Measurements from ENCODE around the gene KLHL6.
"Not testable (repeated sequence)": the region's sequence is repeated elsewhere in the genome, so short reads cannot be mapped to it uniquely, and the experiment has no call there.

KLHL6 gene

DNA sequence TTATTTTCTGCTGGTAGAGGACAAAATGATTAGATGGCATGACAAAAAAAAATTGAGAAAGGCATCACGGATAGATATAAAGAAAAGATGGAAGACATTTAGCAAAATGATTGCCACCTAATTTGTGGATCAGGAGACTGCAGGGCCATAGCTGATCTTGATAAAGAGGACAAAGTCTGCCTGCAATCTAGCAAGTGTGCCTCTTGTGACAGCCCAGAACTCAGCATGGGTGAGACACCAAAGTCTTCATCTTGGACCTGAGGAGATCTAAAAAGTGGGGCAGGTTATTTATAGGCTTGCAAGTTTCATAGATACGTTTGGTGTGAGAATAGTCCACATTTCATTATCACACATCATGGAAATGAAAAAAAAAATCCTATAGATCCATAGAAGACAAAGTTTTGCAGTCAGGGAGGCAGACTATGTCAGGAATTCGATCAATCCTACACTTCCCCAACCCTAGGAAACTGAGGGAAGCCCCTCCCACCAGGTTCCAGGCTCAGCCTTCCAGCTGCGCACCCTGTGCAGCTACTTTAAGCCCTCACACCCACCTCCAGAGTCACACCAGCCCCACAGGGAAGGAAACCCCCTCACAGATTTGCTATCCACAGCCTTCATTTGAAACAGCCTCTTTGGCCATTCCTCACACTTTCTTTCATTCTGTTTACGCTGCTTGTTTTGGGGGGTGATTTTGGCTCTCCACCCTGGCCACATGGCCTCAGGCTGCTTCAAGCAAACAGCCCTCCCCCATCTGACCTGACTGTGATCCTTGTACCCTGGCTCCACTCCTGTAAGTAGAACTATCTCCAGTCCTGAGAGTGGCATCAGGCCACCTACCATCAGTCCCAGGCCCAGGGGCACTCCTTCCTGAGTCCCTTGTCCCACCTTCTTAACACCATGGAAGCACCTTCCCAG is 28.1 kb upstream of the KLHL6 start:
- Histone ChIP-seq H3K4me3 (ENCODE audit: low read length in 2 of 2) (no peak overlapping the region), H3K27ac (ENCODE audit: low read length) (peak overlapping the region; percentile 46), H3K9me3 (ENCODE audit: control insufficient read depth in 2 of 2, low read length in 2 of 2) (no peaks in the 10 kb centered on the region), H3K9ac (ENCODE audit: low read length in 2 of 2) (no peak overlapping the region), H3K36me3 (ENCODE audit: control insufficient read depth in 2 of 2, insufficient read depth in 2 of 2, low read length in 2 of 2) (no peaks in the 10 kb centered on the region), H3K4me1 (ENCODE audit: control insufficient read depth, insufficient read depth, low read length) (peaks cover 14% of the 10 kb centered on the region), H3K27me3 (ENCODE audit: control insufficient read depth in 1 of 2, insufficient read depth in 2 of 2, low read length in 2 of 2) (no peaks in the 10 kb centered on the region)

DNA sequence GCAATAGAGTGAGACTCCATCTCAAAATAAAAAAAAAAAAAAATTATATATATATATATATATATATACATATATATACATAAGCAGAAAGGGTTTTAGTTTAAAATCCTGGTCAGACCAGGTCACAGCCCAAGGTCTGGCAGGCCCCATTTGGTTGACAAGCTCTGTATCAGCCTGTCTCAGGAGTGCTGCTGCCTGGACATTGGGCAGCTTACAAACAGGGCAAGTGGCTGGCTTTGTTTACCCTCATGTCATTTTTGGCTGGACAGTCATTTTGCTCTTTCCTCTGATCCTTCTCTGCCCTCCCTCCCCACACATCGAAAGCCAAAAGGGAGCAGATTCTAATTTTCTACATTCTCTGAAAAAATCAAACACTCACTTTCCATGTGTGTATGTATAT is 26.7 kb upstream of the KLHL6 start:
- Histone ChIP-seq H3K4me3 (ENCODE audit: low read length in 2 of 2) (no peak overlapping the region), H3K9me3 (ENCODE audit: control insufficient read depth in 2 of 2, low read length in 2 of 2) (no peaks in the 10 kb centered on the region), H3K36me3 (ENCODE audit: control insufficient read depth in 2 of 2, insufficient read depth in 2 of 2, low read length in 2 of 2) (no peaks in the 10 kb centered on the region), H3K9ac (ENCODE audit: low read length in 2 of 2) (no peak overlapping the region), H3K27ac (ENCODE audit: low read length) (no peak overlapping the region), H3K27me3 (ENCODE audit: control insufficient read depth in 1 of 2, insufficient read depth in 2 of 2, low read length in 2 of 2) (no peaks in the 10 kb centered on the region), H3K4me1 (ENCODE audit: control insufficient read depth, insufficient read depth, low read length) (peaks cover 14% of the 10 kb centered on the region)

DNA sequence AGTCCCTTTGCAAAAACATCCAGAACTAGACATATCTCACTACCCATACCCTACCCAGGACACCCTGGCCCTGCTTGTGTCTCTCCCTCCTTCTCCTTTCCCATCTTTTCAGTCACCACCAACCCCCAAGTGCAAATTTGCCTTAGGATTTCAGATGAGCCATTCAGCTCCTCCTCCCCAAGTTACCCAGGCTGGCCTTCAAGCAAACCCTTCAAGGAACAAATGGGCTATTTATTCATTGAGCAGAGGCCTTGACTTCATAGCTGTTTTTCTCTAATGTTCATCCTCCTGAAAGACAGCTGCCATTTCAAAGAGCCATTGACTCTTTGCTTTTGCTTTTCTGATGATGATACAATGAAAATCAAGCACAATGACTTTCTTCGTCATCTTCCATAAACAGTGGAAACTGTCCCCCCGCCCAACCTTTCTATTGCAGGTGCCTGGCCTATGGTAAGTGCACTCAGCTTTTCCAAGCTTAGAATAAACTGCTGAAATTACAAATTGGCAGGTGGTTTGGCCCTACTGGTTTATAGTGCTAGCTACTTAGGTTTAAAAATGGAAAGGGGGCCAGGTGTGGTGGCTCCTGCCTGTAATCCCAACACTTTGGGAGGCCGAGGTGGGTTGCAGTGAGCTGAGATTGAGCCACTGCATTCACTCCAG is 26.1 kb upstream of the KLHL6 start:
- Histone ChIP-seq H3K27me3 (ENCODE audit: control insufficient read depth in 1 of 2, insufficient read depth in 2 of 2, low read length in 2 of 2) (no peaks in the 10 kb centered on the region), H3K9ac (ENCODE audit: low read length in 2 of 2) (no peak overlapping the region), H3K4me1 (ENCODE audit: control insufficient read depth, insufficient read depth, low read length) (peaks cover 14% of the 10 kb centered on the region), H3K9me3 (ENCODE audit: control insufficient read depth in 2 of 2, low read length in 2 of 2) (no peaks in the 10 kb centered on the region), H3K36me3 (ENCODE audit: control insufficient read depth in 2 of 2, insufficient read depth in 2 of 2, low read length in 2 of 2) (no peaks in the 10 kb centered on the region), H3K27ac (ENCODE audit: low read length) (no peak overlapping the region), H3K4me3 (ENCODE audit: low read length in 2 of 2) (no peak overlapping the region)

DNA sequence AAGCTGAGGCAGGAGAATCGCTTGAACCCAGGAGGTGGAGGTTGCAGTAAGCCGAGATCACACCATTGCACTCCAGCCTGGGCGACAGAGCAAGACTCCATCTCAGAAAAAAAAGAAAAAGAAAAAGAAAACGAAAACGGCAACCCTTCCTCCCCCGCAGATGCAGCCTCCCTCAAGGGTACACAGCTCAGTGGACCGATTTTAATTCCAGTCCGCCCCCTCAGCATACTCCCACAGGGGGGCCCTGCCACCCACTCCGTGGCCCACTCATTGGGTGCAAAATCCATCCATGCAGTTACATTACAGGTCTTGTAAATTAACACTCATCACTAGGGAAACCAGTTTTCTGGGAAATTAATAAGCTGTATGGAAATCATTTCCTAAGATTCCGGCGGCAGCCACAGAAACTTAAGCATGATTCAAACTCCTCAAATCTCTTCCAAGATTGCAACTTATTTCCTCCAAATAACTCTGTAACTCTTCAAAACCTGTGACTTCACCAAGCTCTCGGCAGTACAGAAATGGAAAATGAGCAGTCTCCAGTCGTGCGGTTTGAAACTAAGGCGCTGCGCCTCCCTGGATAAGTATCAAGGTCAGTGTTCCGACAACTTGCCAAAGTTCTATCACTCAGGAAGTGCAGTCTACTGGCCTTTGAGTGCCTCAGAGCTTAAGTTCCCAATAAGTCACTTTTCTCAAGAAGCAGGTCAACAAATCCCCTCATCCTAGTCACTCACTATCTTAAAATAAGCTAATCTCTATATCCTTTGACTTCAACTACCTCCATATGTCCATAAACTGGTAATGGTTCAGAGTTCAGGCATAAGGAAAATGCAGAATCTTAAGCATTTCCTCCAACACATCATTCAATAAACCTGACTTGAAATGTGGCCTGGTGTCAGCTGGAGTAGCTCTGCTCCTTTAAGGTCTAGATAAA is 24.7 kb upstream of the KLHL6 start:
- H3K4me3 ChIP-seq (ENCODE audit: low read length in 2 of 2) = no peak overlapping the region
- no peaks in the 10 kb centered on the region for H3K9me3 ChIP-seq (ENCODE audit: control insufficient read depth in 2 of 2, low read length in 2 of 2)
- peaks cover 14% of the 10 kb centered on the region for H3K4me1 ChIP-seq (ENCODE audit: control insufficient read depth, insufficient read depth, low read length)
- H3K27me3 ChIP-seq (ENCODE audit: control insufficient read depth in 1 of 2, insufficient read depth in 2 of 2, low read length in 2 of 2) = no peaks in the 10 kb centered on the region
- no peak overlapping the region for H3K9ac ChIP-seq (ENCODE audit: low read length in 2 of 2)
- H3K36me3 ChIP-seq (ENCODE audit: control insufficient read depth in 2 of 2, insufficient read depth in 2 of 2, low read length in 2 of 2) = no peaks in the 10 kb centered on the region
- no peak overlapping the region for H3K27ac ChIP-seq (ENCODE audit: low read length)

DNA sequence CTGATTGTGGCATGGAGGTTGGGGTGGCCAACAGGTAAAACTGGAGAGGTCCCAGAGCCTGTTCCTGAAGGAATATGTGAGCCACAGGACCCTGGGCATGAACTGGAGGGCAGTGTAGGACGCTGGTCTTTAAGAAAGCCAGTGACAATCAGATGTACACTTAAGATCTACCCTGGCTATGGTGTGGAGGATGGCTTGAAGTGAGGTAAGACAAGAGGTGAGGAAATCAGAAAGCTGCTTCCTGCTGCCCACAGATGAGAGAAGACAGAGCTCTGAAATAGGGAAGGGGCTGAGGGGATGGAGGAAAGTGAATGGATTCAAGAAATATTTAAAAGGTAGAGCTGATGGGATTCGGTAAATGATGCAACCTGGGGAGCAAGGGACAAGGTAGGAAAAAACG is 22.7 kb upstream of the KLHL6 start:
- H3K4me1 ChIP-seq (ENCODE audit: control insufficient read depth, insufficient read depth, low read length) = no peaks in the 10 kb centered on the region

DNA sequence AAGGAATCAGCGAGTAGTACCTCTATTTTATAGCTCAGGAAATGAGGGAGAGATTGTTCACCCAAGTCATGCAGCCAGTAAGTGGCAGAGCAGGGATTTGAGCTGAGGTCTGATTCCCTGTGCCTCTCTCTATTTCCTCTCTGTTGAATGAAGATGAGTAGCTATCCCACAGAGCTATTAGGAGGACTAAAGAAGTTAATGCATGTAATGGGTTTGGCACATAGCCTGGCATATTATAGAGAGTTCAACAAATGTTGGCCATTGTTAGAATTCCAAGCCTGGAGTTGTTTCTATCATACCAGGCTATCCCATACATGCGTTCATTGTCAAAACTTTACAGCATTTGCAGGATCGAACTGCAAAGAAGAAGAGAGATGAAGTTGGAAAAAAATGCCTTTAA is 21.8 kb upstream of the KLHL6 start:
- Histone ChIP-seq H3K9me3 (ENCODE audit: control insufficient read depth in 2 of 2, low read length in 2 of 2) (no peaks in the 10 kb centered on the region), H3K36me3 (ENCODE audit: control insufficient read depth in 2 of 2, insufficient read depth in 2 of 2, low read length in 2 of 2) (no peaks in the 10 kb centered on the region), H3K4me1 (ENCODE audit: control insufficient read depth, insufficient read depth, low read length) (no peaks in the 10 kb centered on the region), H3K27me3 (ENCODE audit: control insufficient read depth in 1 of 2, insufficient read depth in 2 of 2, low read length in 2 of 2) (no peaks in the 10 kb centered on the region), H3K27ac (ENCODE audit: low read length) (no peak overlapping the region), H3K4me3 (ENCODE audit: low read length in 2 of 2) (no peak overlapping the region), H3K9ac (ENCODE audit: low read length in 2 of 2) (no peak overlapping the region)

More for the DNA sequence above, 22.7 kb upstream of the KLHL6 start:
- Histone ChIP-seq H3K9ac (ENCODE audit: low read length in 2 of 2) (no peak overlapping the region), H3K9me3 (ENCODE audit: control insufficient read depth in 2 of 2, low read length in 2 of 2) (no peaks in the 10 kb centered on the region), H3K36me3 (ENCODE audit: control insufficient read depth in 2 of 2, insufficient read depth in 2 of 2, low read length in 2 of 2) (no peaks in the 10 kb centered on the region), H3K27ac (ENCODE audit: low read length) (no peak overlapping the region), H3K27me3 (ENCODE audit: control insufficient read depth in 1 of 2, insufficient read depth in 2 of 2, low read length in 2 of 2) (no peaks in the 10 kb centered on the region), H3K4me3 (ENCODE audit: low read length in 2 of 2) (no peak overlapping the region)

DNA sequence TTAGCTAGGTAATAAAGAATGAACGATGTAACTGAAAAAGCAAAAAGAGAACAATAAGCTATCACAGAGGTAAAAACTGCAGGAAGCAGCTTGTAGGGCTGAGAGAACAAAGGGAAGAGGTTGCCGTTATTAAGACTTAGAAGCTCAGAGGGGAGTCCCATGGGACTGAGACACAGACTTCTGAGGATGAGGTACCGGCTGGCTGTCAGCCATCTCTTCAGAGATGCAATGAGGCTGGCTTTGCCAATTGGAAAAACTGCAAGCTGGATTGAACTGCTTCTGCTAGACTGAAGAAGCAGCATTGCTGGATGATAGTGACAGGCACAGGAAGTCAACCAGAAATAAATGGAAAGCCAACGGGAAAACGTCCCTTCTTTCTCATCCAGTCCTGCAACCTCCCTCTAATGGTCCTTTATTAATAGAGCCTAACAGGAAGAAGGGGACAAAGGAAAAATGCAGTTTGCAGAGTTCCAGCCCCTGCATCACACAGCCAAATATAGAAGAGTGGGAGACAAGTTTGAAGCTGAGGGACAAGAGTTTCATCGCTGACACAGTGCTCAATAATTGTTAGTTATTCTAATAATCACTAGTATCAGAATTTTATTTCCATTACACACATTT is 21.1 kb upstream of the KLHL6 start:
- Histone ChIP-seq H3K9ac (ENCODE audit: low read length in 2 of 2) (no peak overlapping the region), H3K27me3 (ENCODE audit: control insufficient read depth in 1 of 2, insufficient read depth in 2 of 2, low read length in 2 of 2) (no peaks in the 10 kb centered on the region), H3K9me3 (ENCODE audit: control insufficient read depth in 2 of 2, low read length in 2 of 2) (no peaks in the 10 kb centered on the region), H3K4me1 (ENCODE audit: control insufficient read depth, insufficient read depth, low read length) (no peaks in the 10 kb centered on the region), H3K36me3 (ENCODE audit: control insufficient read depth in 2 of 2, insufficient read depth in 2 of 2, low read length in 2 of 2) (no peaks in the 10 kb centered on the region), H3K4me3 (ENCODE audit: low read length in 2 of 2) (no peak overlapping the region), H3K27ac (ENCODE audit: low read length) (no peak overlapping the region)

DNA sequence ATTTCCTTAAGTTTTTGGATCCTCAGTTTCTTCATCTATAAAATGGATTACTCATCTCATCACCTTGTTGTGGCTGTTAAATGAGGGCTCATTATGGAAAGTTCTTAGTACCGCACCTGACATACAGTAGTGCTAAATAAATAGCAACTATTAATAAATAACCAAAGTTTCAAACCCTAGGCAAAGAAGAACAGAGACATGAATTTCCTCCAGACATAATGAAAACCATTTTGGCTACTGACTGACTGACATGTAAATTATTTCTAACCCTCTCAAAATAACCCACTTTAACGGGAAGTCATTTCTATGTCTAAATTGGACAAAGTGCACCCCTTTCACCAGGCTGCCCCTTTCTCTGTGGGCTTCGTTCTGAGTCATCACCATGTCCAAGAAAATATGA is 17.4 kb upstream of the KLHL6 start:
- Histone ChIP-seq H3K9ac (ENCODE audit: low read length in 2 of 2) (no peak overlapping the region), H3K27me3 (ENCODE audit: control insufficient read depth in 1 of 2, insufficient read depth in 2 of 2, low read length in 2 of 2) (no peaks in the 10 kb centered on the region), H3K27ac (ENCODE audit: low read length) (no peak overlapping the region), H3K36me3 (ENCODE audit: control insufficient read depth in 2 of 2, insufficient read depth in 2 of 2, low read length in 2 of 2) (no peaks in the 10 kb centered on the region), H3K4me3 (ENCODE audit: low read length in 2 of 2) (no peak overlapping the region), H3K4me1 (ENCODE audit: control insufficient read depth, insufficient read depth, low read length) (no peaks in the 10 kb centered on the region), H3K9me3 (ENCODE audit: control insufficient read depth in 2 of 2, low read length in 2 of 2) (no peaks in the 10 kb centered on the region)

DNA sequence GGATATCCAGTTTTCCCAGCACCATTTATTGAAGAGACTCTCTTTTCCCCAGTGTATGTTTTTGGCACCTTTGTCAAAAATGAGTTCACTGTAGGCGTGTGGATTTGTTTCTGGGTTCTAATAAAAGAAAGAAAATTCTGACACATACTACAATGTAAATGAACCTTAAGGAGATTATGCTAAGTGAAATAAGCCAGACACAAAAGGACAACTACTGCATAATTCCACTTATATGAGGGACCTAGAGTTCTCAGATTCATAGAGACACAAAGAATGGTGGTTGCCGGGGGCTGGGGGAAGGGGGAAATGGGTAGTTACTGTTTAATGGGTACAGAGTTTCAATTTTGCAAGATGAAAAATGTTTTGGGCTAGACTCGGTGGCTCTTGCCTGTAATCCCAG is 14.7 kb upstream of the KLHL6 start:
- H3K9ac ChIP-seq (ENCODE audit: low read length in 2 of 2); H3K4me3 ChIP-seq (ENCODE audit: low read length in 2 of 2); H3K27me3 ChIP-seq (ENCODE audit: control insufficient read depth in 1 of 2, insufficient read depth in 2 of 2, low read length in 2 of 2); H3K27ac ChIP-seq (ENCODE audit: low read length); H3K4me1 ChIP-seq (ENCODE audit: control insufficient read depth, insufficient read depth, low read length); H3K9me3 ChIP-seq (ENCODE audit: control insufficient read depth in 2 of 2, low read length in 2 of 2); H3K36me3 ChIP-seq (ENCODE audit: control insufficient read depth in 2 of 2, insufficient read depth in 2 of 2, low read length in 2 of 2): not testable (repeated sequence)

DNA sequence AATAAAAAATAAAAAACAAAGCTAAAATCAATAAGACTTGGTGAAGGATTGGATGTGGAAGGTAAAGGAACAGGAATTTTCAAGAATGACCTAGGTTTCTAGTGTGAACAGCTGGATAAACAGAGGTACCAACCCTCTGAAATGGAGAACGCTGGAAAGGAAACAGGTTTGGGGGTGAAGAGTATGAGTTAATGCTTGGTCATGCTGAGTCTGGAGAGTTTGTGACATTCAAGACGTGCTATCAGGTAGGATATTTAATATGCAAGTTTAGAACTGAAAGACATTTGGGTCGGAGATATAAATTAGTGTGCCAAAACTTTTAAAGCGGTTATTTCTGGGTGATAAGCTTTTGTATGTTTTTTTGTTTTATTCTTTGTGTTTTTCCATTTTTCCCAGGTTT is 11.4 kb upstream of the KLHL6 start:
- Histone ChIP-seq H3K36me3 (ENCODE audit: control insufficient read depth in 2 of 2, insufficient read depth in 2 of 2, low read length in 2 of 2) (no peaks in the 10 kb centered on the region), H3K4me3 (ENCODE audit: low read length in 2 of 2) (no peak overlapping the region), H3K9me3 (ENCODE audit: control insufficient read depth in 2 of 2, low read length in 2 of 2) (no peaks in the 10 kb centered on the region), H3K4me1 (ENCODE audit: control insufficient read depth, insufficient read depth, low read length) (no peaks in the 10 kb centered on the region), H3K27me3 (ENCODE audit: control insufficient read depth in 1 of 2, insufficient read depth in 2 of 2, low read length in 2 of 2) (no peaks in the 10 kb centered on the region), H3K9ac (ENCODE audit: low read length in 2 of 2) (no peak overlapping the region), H3K27ac (ENCODE audit: low read length) (no peak overlapping the region)
